Measurements from ENCODE around the gene SP100. TPM values are rescaled to one million over a fixed set of nuclear protein-coding genes. Genes with fewer than 3 reads are reported as not detected.
"Not testable (repeated sequence)": the region's sequence is repeated elsewhere in the genome, so short reads cannot be mapped to it uniquely, and the experiment has no call there.

Gene SP100
- polyA plus RNA-seq, 1 donor from 2014 or later: 288 TPM

DNA sequence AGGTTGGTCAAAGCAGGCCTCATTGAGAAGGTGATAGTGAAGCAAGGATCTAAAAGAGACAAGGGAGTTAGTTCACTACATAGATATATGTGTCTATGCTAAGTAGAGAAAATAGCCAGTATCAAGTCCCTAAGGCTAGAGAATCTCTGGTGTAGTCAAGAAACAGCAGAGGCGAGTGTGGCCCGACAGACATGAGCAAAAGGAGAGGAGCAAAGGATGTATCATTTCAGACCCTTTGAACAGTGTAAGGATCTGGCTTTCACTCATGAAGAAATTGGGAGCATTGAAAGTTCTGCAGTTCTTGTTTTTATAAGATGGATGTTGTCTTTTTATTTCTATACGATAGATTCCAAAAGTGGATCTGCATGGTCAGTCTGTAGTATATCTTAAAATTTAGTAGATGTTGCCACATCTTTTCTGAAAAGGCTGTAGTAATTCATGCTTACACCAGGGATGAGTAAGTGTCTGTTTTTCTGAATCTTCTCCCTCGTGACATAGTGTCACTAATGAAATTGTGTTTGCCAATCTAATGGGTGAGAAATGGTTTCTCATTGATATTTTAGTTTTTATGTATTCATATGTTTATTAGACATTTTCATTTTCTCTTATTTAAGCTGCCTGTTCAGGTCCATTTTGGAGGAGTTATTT lies 18.8 kb downstream of the SP100 start:
- peaks cover 2 to 8% (median 7%) of the 10 kb centered on the region in 3 donors for H3K9me3 Mint-ChIP-seq
- peak overlapping the region; percentile 9 to 87 (median 11) for H3K27ac Mint-ChIP-seq
- peaks cover 40 to 47% (median 44%) of the 10 kb centered on the region in 3 donors for H3K4me1 Mint-ChIP-seq
- H3K27me3 Mint-ChIP-seq: no peaks in the 10 kb centered on the region
- H3K36me3 Mint-ChIP-seq: peaks cover 34% of the 10 kb centered on the region
- H3K4me3 Mint-ChIP-seq: peak overlapping the region in 3 of 4 donors; percentile 15 to 76 (median 53)

DNA sequence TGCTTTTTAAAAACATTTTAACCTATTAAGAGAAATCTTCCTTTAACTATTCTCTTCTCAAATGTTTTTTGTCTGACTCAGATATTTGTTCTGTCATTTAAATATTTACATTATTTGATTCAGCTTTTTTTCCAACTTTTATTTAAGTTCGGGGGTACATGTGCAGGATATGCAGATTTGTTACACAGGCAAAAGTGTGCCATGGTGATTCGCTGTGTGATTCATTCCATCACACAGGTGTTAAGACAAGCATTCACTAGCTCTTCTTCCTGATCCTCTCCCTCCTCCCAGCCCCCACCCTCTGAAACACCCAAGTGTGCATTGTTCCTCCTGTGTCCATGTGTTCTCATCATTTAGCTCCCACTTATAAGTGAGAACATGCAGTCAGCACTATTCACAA lies 19.4 kb downstream of the SP100 start:
- H3K9me3 Mint-ChIP-seq: peaks cover 2 to 7% (median 5%) of the 10 kb centered on the region in 3 donors
- H3K27me3 Mint-ChIP-seq: no peaks in the 10 kb centered on the region
- peaks cover 36 to 44% (median 43%) of the 10 kb centered on the region in 3 donors for H3K4me1 Mint-ChIP-seq
- peaks cover 34% of the 10 kb centered on the region for H3K36me3 Mint-ChIP-seq
- no peak overlapping the region for H3K4me3 Mint-ChIP-seq
- H3K27ac Mint-ChIP-seq: peak overlapping the region in 1 of 3 donors; percentile 9

DNA sequence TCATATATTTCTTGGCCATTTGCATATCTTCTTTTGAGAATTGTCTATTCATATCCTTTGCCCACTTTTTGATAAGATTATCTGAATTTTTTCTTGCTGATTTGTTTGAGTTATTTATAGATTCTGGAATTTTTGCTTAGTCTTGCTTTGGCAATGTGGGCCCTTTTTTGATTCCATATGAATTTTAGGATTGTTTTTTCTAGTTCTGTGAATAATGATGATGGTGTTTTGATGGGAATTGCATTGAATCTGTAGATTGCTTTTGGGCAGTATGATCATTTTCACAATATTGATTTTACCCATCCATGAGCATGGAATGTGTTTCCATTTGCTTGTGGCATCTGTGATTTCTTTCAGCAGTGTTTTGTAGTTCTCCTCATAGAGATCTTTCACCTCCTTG lies 23.1 kb downstream of the SP100 start:
- peaks cover 33 to 48% (median 46%) of the 10 kb centered on the region in 3 donors for H3K4me1 Mint-ChIP-seq
- H3K4me3 Mint-ChIP-seq: peak overlapping the region in 3 of 4 donors; percentile 65 to 97 (median 82)
- peak overlapping the region; percentile 77 to 98 (median 79) for H3K27ac Mint-ChIP-seq
- H3K27me3 Mint-ChIP-seq, H3K9me3 Mint-ChIP-seq: not testable (repeated sequence)
- peaks cover 29% of the 10 kb centered on the region for H3K36me3 Mint-ChIP-seq

DNA sequence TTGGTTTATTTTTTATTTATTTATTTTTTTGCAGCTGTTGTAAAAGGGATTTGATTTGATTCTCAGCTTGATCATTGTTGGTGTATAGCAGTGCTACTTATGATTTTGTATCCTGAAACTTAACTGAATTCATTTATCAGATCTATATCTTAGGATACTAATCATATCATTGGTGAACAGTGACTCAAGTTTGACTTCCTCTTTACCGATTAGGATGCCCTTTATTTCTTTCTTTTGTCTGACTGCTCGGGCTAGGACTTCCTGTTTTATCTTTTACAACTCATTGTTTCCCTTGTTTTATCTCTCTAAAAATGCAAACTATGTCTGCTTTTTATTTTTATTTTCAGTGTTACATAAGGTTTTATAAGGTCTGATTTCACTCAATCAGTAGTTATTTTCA lies 23.6 kb downstream of the SP100 start:
- peaks cover 2 to 5% (median 4%) of the 10 kb centered on the region in 3 donors for H3K9me3 Mint-ChIP-seq
- peaks cover 26% of the 10 kb centered on the region for H3K36me3 Mint-ChIP-seq
- H3K27ac Mint-ChIP-seq: peak overlapping the region; percentile 77 to 98 (median 79)

DNA sequence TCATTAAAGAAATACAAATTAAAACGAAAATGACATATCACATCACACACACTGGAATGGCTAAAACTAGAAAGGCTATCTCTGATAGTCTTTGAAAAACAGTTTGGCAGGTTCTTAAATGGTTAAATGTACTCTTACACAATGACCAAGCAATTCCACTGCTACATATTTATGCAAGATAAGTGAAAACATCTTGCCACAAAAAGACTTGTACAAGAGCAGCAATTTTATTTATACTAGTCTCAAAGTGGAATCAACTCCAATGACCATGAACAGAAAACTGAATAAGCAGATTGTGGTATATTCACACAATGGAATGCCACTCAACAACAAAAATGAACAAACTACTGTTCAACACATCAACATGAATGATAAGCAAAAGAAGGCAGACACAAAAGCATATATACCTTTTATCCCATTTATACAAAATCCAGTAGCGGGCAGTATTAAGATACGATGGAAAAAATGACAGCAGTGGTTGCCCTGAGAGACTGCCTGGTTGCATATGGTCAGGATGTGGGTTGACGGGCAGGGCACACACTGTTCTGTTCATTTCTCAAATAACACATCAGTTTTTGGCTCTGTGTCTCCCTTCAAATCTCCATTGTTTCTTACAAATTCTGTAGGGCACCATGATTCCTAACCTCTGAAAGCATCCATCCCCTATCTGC lies 25.4 kb downstream of the SP100 start:
- Mint-ChIP-seq H3K4me3 (peak overlapping the region; percentile 46 to 87 (median 68)), H3K27me3 (no peaks in the 10 kb centered on the region), H3K36me3 (peaks cover 24% of the 10 kb centered on the region), H3K9me3 (peaks cover 1 to 2% (median 2%) of the 10 kb centered on the region in 3 donors), H3K4me1 (peaks cover 27 to 50% (median 46%) of the 10 kb centered on the region in 3 donors), H3K27ac (peak overlapping the region; percentile 42 to 87 (median 66))

More for the DNA sequence above, 23.6 kb downstream of the SP100 start:
- Mint-ChIP-seq H3K27me3 (no peaks in the 10 kb centered on the region), H3K4me3 (peak overlapping the region; percentile 65 to 97 (median 74)), H3K4me1 (peaks cover 28 to 49% (median 46%) of the 10 kb centered on the region in 3 donors)

DNA sequence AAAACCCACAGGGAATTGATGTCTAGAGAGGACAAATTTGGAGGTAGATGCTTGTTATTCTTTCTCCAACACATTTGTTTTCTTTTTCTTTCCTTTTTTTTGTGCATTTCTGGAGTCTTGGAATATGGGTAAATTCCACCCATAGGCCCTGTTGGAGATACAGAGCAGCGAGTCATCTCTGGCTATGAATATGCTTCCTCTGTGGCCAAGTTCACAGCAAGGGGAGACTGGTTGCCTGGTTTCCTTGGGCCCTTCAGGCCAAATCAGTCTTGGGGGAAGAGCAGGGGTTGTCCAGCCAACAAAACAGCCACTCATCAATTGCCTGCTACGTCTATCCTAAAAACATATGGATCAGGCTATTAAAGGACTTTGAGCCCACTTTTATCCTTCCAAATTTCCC lies 27.5 kb downstream of the SP100 start:
- H3K27ac Mint-ChIP-seq: peak overlapping the region in 2 of 3 donors; percentile 65 to 81
- H3K27me3 Mint-ChIP-seq: no peaks in the 10 kb centered on the region
- H3K4me3 Mint-ChIP-seq: no peak overlapping the region
- H3K9me3 Mint-ChIP-seq: no peaks in the 10 kb centered on the region
- H3K36me3 Mint-ChIP-seq: peaks cover 29% of the 10 kb centered on the region
- peaks cover 45 to 69% (median 63%) of the 10 kb centered on the region in 3 donors for H3K4me1 Mint-ChIP-seq

DNA sequence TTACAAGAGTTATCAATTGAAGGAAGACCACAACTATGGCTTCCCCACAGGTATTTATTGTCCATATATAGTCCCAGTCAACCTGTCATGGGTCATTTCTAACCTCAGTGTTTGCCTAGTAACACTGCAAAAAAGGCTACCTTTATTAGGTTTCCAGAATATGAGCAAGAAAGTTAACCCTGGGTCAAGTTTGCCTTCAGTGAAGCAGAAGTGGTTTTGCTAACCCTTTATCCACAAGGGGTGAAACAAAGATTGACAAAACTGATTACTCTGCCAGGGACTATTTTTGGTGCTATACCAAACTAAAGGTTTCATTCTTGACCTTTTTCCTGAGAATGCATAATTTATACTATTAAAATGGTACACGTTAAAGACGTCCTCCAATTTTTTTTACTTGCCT lies 28.8 kb downstream of the SP100 start:
- peaks cover 44 to 68% (median 59%) of the 10 kb centered on the region in 3 donors for H3K4me1 Mint-ChIP-seq
- peak overlapping the region in 1 of 4 donors; percentile 42 for H3K4me3 Mint-ChIP-seq
- no peaks in the 10 kb centered on the region for H3K9me3 Mint-ChIP-seq
- peaks cover 21% of the 10 kb centered on the region for H3K36me3 Mint-ChIP-seq
- no peaks in the 10 kb centered on the region for H3K27me3 Mint-ChIP-seq
- H3K27ac Mint-ChIP-seq: peak overlapping the region; percentile 47 to 89 (median 81)

DNA sequence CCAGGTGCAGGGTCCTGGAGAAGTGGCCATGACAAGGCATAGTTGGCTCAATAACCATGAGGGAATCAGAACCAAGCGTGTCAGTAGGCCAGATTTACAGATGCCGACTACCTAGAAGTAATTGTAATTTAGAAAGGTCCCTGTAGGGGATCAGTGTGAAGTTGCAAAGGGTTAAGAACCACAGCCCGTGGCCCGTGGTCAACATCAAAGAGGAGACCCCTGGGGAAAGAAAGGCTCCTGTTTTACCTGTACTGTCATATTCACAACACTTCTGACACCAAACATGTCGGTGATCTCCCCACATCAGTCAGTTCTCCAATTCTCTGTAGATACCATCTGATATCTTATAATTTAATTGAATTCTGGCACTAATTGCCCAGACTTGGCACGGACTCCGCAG lies 31.0 kb downstream of the SP100 start:
- Mint-ChIP-seq H3K9me3 (no peaks in the 10 kb centered on the region), H3K4me3 (peak overlapping the region in 3 of 4 donors; percentile 60 to 86 (median 81)), H3K36me3 (peaks cover 33% of the 10 kb centered on the region)

DNA sequence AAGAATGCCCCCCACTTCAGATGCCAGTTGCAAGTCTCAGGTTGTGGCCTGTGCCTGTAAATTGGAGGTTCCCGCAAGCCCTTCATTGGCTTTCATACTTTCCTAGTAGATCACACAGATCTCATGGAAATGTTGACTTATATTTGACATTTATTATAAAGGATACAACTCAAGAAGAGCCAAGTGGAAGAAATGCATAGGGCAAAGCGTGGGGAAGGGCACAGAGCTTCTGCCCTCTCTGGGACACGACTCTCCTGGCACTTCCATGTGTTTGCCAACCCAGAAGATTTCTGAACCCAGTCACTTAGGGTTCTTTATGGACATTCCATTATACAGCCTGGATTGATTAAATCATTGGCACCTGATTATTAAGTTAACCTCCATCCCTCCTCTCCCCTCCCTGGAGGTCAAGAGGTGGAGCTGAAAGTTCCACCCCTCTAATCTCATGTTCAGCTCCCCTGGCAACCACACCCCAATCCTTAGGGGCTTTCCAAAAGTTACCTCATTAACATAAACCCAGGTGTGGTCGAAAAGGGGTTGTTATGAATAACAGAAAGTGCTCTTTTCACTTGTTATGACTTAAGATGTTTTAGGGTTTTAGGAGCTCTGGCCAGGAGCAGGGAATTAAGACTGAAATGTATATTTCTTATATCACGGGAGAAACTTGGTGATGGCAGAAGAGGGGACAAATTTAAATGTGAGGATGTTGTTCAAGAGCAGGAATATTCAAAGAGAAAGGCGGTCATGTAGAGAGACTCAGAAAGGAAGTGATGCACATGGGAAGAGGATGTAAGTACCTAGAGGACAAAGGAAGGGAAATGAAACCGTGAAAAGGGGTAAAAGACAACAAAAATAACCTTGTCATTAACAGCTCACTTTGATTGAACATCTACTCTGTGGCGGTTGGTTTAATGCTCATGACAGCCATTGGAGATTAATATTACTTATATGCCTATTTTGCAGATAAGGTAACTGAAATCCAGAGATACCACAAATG lies 31.8 kb downstream of the SP100 start:
- peaks cover 0 to under 1% (median 0%) of the 10 kb centered on the region in 3 donors for H3K9me3 Mint-ChIP-seq
- H3K36me3 Mint-ChIP-seq: peaks cover 36% of the 10 kb centered on the region
- peak overlapping the region; percentile 51 to 86 (median 84) for H3K4me3 Mint-ChIP-seq
- H3K27me3 Mint-ChIP-seq: no peaks in the 10 kb centered on the region
- peak overlapping the region; percentile 97 to 100 (median 97) for H3K27ac Mint-ChIP-seq
- peaks cover 42 to 77% (median 58%) of the 10 kb centered on the region in 3 donors for H3K4me1 Mint-ChIP-seq

More for the DNA sequence above, 31.0 kb downstream of the SP100 start:
- Mint-ChIP-seq H3K27ac (peak overlapping the region; percentile 97 to 100 (median 97)), H3K27me3 (no peaks in the 10 kb centered on the region), H3K4me1 (peaks cover 43 to 77% (median 65%) of the 10 kb centered on the region in 3 donors)

DNA sequence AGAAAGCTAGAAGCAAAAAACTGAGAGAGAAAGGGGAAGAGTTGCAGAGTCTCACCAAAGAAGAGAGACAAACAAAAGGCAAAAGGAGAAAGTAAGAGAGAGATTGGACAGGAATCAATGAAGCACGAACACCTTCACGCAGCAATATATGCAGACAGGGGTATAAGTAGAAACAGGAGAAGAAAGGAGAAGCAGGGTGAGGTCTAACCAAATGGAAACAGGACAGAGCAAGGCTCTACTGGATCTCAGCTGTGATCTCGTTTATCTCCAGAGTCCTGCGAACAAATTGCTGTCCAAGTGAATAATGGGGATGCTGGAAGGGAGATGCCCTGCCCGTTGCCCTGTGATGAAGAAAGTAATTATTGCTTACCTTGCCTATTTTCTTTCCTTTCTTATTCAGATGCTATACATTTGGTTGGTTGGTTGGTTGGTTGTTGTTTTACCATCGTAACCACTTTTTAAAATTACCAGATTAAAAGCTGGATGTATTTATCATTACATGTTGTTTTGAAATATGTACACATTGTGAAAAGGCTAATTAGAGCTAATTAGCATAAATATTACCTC lies 34.0 kb downstream of the SP100 start:
- Mint-ChIP-seq H3K27me3 (no peaks in the 10 kb centered on the region), H3K4me1 (peaks cover 53 to 82% (median 67%) of the 10 kb centered on the region in 3 donors), H3K27ac (peak overlapping the region; percentile 97 to 100 (median 97)), H3K36me3 (peaks cover 52% of the 10 kb centered on the region), H3K4me3 (peak overlapping the region; percentile 12 to 82 (median 62)), H3K9me3 (peaks cover 0 to 14% (median 0%) of the 10 kb centered on the region in 3 donors)

DNA sequence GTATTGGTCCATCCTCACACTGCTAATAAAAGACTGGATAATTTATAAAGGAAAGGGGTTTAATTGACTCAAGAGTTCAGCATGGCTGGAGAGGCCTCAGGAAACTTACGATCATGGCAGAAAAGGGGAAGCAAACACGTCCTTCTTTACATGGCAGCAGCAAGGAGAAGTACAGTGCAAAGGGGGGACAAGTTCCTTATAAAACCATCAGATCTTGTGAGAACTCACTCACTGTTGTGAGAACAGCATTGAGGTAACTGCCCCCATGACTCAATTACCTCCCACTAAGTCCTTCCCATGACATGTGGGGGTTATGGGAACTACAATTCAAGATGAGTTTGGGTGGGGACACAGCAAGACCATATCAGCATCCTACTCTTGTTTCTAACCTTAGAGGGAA lies 37.0 kb downstream of the SP100 start:
- H3K36me3 Mint-ChIP-seq: peaks cover 57% of the 10 kb centered on the region
- no peak overlapping the region for H3K4me3 Mint-ChIP-seq

DNA sequence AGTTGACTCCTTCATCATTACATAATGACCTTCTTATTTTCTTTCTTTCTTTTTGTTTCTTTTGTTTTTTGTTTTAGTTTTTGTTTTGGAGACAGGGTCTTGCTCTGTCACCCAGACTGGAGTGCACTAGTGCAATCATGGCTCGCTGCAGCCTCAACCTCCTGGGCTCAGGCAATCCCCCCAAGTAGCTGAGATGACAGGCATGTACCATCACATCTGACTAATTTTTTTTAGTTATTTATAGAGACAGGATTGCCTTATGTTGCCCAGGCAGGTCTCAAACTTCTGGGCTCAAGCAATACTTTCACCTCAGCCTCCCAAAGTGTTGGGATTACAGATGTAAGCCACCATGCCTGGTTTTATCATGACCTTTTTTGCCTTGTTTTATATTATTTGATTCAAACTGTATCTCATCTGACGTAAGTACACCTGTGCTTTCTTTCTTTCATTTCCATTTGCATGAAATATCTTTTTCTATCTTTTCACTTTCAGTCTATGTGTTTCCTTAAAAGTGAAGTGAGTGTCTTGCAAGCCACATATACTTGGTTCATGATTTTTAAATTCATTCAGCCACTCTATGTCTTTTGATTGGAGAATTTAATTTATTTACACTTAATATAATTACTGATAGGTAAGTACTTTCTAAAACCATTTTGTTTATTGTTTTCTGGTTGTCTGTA lies 39.1 kb downstream of the SP100 start:
- peaks cover 59% of the 10 kb centered on the region for H3K36me3 Mint-ChIP-seq
- peak overlapping the region in 2 of 4 donors; percentile 10 to 70 for H3K4me3 Mint-ChIP-seq
- peak overlapping the region in 2 of 3 donors; percentile 39 to 43 for H3K27ac Mint-ChIP-seq
- H3K9me3 Mint-ChIP-seq: peaks cover 0 to 21% (median 2%) of the 10 kb centered on the region in 3 donors
- peaks cover 66 to 80% (median 67%) of the 10 kb centered on the region in 3 donors for H3K4me1 Mint-ChIP-seq
- H3K27me3 Mint-ChIP-seq: no peaks in the 10 kb centered on the region

More for the DNA sequence above, 37.0 kb downstream of the SP100 start:
- Mint-ChIP-seq H3K27ac (peak overlapping the region in 2 of 3 donors; percentile 40 to 54), H3K9me3 (peaks cover 0 to 21% (median 0%) of the 10 kb centered on the region in 3 donors), H3K4me1 (peaks cover 62 to 85% (median 73%) of the 10 kb centered on the region in 3 donors), H3K27me3 (no peaks in the 10 kb centered on the region)

DNA sequence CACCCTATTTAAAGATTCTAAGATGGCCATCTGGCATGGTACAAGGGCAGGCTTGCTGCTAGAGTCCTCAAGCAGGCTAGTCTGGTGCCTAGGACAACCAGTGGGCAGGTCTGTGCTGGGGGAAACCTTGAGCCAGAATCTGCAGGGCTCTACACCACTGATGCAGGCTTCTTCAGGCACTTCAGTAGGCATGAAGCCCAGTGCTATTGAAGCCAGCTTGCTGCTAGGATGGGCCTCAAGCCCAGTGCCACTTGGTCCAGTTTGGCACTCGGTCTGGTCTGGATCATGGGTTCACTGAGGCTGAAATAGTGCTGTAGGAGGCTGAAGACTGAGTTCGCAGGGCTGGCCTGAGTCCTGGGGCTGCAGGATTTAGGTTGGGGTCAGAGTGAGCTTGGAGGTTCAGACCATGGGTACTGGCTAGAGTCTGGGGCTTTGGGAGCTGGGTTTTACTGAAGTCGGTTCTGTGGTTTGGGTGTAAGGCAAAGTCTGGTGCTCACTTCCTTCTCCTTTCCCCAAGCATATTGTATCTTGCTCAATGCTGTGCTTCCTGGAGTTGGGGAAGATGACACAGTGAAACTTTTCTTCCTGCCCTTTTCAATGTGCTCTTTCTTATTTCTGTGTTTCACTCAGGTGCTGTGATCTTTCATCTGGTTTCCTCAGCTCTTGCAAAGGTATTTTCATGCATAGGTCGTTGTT lies 41.2 kb downstream of the SP100 start:
- Mint-ChIP-seq H3K27me3 (no peaks in the 10 kb centered on the region), H3K4me3 (peak overlapping the region; percentile 10 to 86 (median 78)), H3K9me3 (peaks cover 0 to 21% (median 2%) of the 10 kb centered on the region in 3 donors), H3K36me3 (peaks cover 56% of the 10 kb centered on the region), H3K4me1 (peaks cover 54 to 63% (median 59%) of the 10 kb centered on the region in 3 donors), H3K27ac (peak overlapping the region; percentile 55 to 76 (median 57))
